Panc1 (cell line): Measurements from ENCODE around the gene BHLHE23. TPM values are rescaled to one million over a fixed set of nuclear protein-coding genes. Genes with fewer than 3 reads are reported as not detected.

Experiments
- ATAC-seq: fragments of 200-7000 bp; cut with Tn5 transposase; 2 replicates; pipeline ENCODE4 v1.9.1; 2020; ENCODE audit warnings: mild to moderate bottlenecking, moderate library complexity
- BruUV-seq: library from RNA; stranded (reverse); fragments of 400-500 nt; replicated peaks from 2 replicates; lab custom pipeline; 2021; lab: Mats Ljungman, UMichigan
- CTCF ChIA-PET: fragments of 300-600 bp; sonication (Branson Sonifier 250); formaldehyde crosslinking; loops from one replicate; lab custom pipeline; 2022; ENCODE audit warnings: antibody characterized with exemption; lab: Charles Lee
- POLR2A ChIA-PET: fragments of 300-600 bp; sonication (Branson Sonifier 250); formaldehyde crosslinking; loops from one replicate; lab custom pipeline; 2022; ENCODE audit warnings: antibody characterized with exemption; lab: Charles Lee
- DNase-seq: peaks from one replicate; pipeline ENCODE4 v3.0.0-alpha.2; 2010; ENCODE audit warnings: low read depth, low spot score
- H3K27ac ChIP-seq: 2 replicates; pipeline ENCODE4 v1.5.1; 2011; ENCODE audit warnings: mild to moderate bottlenecking, low read length, inconsistent platforms
- H3K27me3 ChIP-seq: fragments of 200-500 bp; sonication (Bioruptor generic); 2 replicates; pipeline ENCODE4 v1.6.0; 2014; ENCODE audit warnings: low read length, inconsistent platforms; ENCODE audit not compliant: control insufficient read depth, insufficient read depth
- H3K36me3 ChIP-seq: fragments of 200-500 bp; sonication (Bioruptor generic); 2 replicates; pipeline ENCODE4 v1.5.1; 2014; ENCODE audit warnings: inconsistent platforms, mild to moderate bottlenecking, low read length, moderate library complexity; ENCODE audit not compliant: control insufficient read depth, insufficient read depth
- H3K4me1 ChIP-seq: 2 replicates; pipeline ENCODE4 v1.5.1; 2011; ENCODE audit warnings: inconsistent platforms, mild to moderate bottlenecking, low read length, moderate library complexity; ENCODE audit not compliant: control insufficient read depth, insufficient read depth
- H3K4me3 ChIP-seq, 2 experiments: 2 replicates each; pipeline ENCODE4 v1.5.1; 2011 to 2012; ENCODE audit warnings: low read depth in 2 of 2, low read length in 2 of 2, mild to moderate bottlenecking in 2 of 2, inconsistent platforms in 1 of 2, moderate library complexity in 1 of 2
- H3K9me3 ChIP-seq: fragments of 200-500 bp; sonication (Bioruptor generic); 2 replicates; pipeline ENCODE4 v1.5.1; 2014; ENCODE audit warnings: low read depth, mild to moderate bottlenecking, inconsistent platforms, low read length, moderate library complexity; ENCODE audit not compliant: control insufficient read depth, insufficient read depth
- POLR2AphosphoS5 ChIP-seq: IDR thresholded peaks from 2 replicates; pipeline ENCODE4 v1.6.1; 2012; ENCODE audit warnings: mild to moderate bottlenecking, low read depth, low read length, moderate library complexity
- SIN3A ChIP-seq: IDR thresholded peaks from 2 replicates; pipeline ENCODE4 v1.6.1; 2012; ENCODE audit warnings: low read depth, mild to moderate bottlenecking, low read length, moderate library complexity, borderline replicate concordance; ENCODE audit not compliant: insufficient read depth
- TCF7L2 ChIP-seq: IDR thresholded peaks from 2 replicates; pipeline ENCODE4 v1.6.1; 2011; ENCODE audit warnings: mild to moderate bottlenecking, low read depth, low read length, inconsistent platforms
- in situ Hi-C: cut with HindIII; loops from 2 replicates; pipeline ENCODE4 v1.10.0; 2016; ENCODE audit warnings: low sequenced_read_pairs, low pct_unique_long_range_greater_than_20kb
- intact Hi-C: fragments of 100-400 bp; cut with micrococcal nuclease; formaldehyde crosslinking; loops from one replicate; pipeline ENCODE4 v1.10.0; 2022; ENCODE audit not compliant: unreplicated experiment
- total RNA-seq: library from RNA; stranded (reverse); gene quantifications from one replicate; pipeline ENCODE4 v1.2.1, GENCODE V29; 2021; ENCODE audit not compliant: unreplicated experiment
- TF ChIP-seq, protein P1 (sequence below), 2 experiments: IDR thresholded peaks; 2 replicates each; pipeline ENCODE4 v1.6.1; 2011 to 2012; ENCODE audit warnings: low read depth in 2 of 2, control low read depth in 1 of 2, low read length in 1 of 2, mild to moderate bottlenecking in 1 of 2, moderate library complexity in 1 of 2; ENCODE audit not compliant: insufficient read depth in 1 of 2
- TF ChIP-seq, protein P2 (sequence below): fragments of 450-650 bp; IDR thresholded peaks from 2 replicates; pipeline ENCODE4 v1.5.1; 2017; ENCODE audit warnings: mild to moderate bottlenecking

The BHLHE23 gene
- total RNA-seq, 1 experiment from 2014 or later, result not detected

DNA sequence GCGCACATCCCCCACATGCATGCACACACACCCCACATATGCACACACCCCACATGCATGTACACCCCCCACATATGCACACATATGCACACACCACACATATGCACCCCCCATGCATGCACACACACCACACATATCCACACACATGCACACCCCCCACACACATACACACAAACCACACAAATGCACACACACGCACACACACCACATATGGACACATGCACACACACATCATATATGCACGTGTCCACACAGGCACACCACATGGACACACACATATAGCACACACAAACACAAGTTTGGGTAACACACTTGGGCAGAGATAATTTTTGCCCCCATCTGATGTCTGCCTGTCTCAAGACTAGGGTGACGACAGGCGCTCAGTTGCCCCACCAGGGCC lies 8.3 kb downstream of the BHLHE23 start:
- no peaks in the 10 kb centered on the region for H3K36me3 ChIP-seq
- ChIA-PET CTCF (no interaction called here), POLR2A (no interaction called here)
- H3K27me3 ChIP-seq, result no peaks in the 10 kb centered on the region
- H3K4me3 ChIP-seq, result no peak overlapping the region
- no peaks in the 10 kb centered on the region for H3K4me1 ChIP-seq
- H3K9me3 ChIP-seq, result no peaks in the 10 kb centered on the region
- in situ Hi-C loops (no loop called here), intact Hi-C loops (no loop called here)
- H3K27ac ChIP-seq, result no peak overlapping the region
- DNase-seq (no peak), ATAC-seq (no peak)
- TF ChIP-seq, protein P1, sequence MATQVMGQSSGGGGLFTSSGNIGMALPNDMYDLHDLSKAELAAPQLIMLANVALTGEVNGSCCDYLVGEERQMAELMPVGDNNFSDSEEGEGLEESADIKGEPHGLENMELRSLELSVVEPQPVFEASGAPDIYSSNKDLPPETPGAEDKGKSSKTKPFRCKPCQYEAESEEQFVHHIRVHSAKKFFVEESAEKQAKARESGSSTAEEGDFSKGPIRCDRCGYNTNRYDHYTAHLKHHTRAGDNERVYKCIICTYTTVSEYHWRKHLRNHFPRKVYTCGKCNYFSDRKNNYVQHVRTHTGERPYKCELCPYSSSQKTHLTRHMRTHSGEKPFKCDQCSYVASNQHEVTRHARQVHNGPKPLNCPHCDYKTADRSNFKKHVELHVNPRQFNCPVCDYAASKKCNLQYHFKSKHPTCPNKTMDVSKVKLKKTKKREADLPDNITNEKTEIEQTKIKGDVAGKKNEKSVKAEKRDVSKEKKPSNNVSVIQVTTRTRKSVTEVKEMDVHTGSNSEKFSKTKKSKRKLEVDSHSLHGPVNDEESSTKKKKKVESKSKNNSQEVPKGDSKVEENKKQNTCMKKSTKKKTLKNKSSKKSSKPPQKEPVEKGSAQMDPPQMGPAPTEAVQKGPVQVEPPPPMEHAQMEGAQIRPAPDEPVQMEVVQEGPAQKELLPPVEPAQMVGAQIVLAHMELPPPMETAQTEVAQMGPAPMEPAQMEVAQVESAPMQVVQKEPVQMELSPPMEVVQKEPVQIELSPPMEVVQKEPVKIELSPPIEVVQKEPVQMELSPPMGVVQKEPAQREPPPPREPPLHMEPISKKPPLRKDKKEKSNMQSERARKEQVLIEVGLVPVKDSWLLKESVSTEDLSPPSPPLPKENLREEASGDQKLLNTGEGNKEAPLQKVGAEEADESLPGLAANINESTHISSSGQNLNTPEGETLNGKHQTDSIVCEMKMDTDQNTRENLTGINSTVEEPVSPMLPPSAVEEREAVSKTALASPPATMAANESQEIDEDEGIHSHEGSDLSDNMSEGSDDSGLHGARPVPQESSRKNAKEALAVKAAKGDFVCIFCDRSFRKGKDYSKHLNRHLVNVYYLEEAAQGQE (IDR thresholded peaks at IDR 0.05; ENCODE audit: insufficient read depth in 1 of 2, low read depth in 2 of 2, low read length in 1 of 2), result no peak
- TF ChIP-seq SIN3A (no peak), TCF7L2 (no peak), POLR2AphosphoS5 (no peak)
- TF ChIP-seq, protein P2, sequence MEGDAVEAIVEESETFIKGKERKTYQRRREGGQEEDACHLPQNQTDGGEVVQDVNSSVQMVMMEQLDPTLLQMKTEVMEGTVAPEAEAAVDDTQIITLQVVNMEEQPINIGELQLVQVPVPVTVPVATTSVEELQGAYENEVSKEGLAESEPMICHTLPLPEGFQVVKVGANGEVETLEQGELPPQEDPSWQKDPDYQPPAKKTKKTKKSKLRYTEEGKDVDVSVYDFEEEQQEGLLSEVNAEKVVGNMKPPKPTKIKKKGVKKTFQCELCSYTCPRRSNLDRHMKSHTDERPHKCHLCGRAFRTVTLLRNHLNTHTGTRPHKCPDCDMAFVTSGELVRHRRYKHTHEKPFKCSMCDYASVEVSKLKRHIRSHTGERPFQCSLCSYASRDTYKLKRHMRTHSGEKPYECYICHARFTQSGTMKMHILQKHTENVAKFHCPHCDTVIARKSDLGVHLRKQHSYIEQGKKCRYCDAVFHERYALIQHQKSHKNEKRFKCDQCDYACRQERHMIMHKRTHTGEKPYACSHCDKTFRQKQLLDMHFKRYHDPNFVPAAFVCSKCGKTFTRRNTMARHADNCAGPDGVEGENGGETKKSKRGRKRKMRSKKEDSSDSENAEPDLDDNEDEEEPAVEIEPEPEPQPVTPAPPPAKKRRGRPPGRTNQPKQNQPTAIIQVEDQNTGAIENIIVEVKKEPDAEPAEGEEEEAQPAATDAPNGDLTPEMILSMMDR, result no peak
- no TSS peak for BruUV-seq

DNA sequence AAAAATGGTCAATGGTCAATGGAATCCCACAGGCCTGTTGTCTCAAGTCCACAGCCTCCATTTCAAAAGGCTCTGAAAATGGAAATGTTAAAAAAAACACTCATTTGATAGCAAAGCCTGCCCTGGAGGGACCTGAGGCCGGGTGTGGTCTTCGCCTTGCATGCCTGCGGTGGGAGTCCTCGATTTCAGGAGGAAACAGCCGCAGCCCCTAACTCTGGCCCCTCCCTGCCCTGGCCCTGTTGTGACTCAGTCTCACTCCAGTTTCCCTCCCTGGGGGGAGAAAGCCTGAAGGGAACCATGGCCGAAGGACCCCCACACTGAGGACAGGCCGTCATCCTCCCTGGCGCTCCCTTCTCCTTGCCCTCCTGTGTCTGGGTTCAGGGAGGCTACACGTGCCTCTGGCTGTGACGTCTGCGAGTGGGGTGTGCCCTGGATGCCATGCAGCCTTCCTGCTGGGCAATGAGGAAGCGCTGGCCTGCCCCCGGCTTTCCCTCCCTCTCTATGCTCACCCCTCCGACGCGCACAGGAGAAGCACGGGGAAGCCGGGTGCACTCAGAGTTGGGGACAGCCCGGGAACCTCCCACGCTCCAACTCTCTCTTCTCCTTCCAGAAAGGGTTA lies 9.2 kb downstream of the BHLHE23 start:
- TF ChIP-seq SIN3A, result no peak
- TF ChIP-seq, protein P1 (IDR thresholded peaks at IDR 0.05; ENCODE audit: insufficient read depth in 1 of 2, low read depth in 2 of 2, low read length in 1 of 2), result no peak
- no peak for TF ChIP-seq POLR2AphosphoS5
- TF ChIP-seq, protein P2, result no peak
- no peak for TF ChIP-seq TCF7L2
- H3K27me3 ChIP-seq, result no peaks in the 10 kb centered on the region
- no peaks in the 10 kb centered on the region for H3K4me1 ChIP-seq
- CTCF ChIA-PET, result no interaction called here
- H3K9me3 ChIP-seq, result no peaks in the 10 kb centered on the region
- ATAC-seq (no peak), DNase-seq (no peak)
- H3K4me3 ChIP-seq, result no peak overlapping the region
- in situ Hi-C loops, result no loop called here
- H3K36me3 ChIP-seq, result no peaks in the 10 kb centered on the region
- BruUV-seq, result no TSS peak
- no peak overlapping the region for H3K27ac ChIP-seq
- POLR2A ChIA-PET, result no interaction called here
- intact Hi-C loops, result no loop called here
